B cell (primary cell): ENCODE data around the gene LRRC26. TPM values are rescaled to one million over a fixed set of nuclear protein-coding genes. Genes with fewer than 3 reads are reported as not detected.

ENCODE experiments used
- ATAC-seq: fragments of 200-7000 bp; cut with Tn5 transposase; one replicate; pipeline ENCODE4 v1.10.0; 2021; ENCODE audit warnings: low read depth, mild to moderate bottlenecking, moderate number of reproducible peaks, moderate library complexity
- CTCF ChIA-PET: fragments of 350-600 bp; sonication (Branson Sonifier 250); formaldehyde crosslinking; loops from one replicate; lab custom pipeline; 2021; ENCODE audit warnings: antibody characterized with exemption, inconsistent platforms; lab: Charles Lee
- POLR2A ChIA-PET: fragments of 350-600 bp; sonication (Branson Sonifier 250); formaldehyde crosslinking; loops from one replicate; lab custom pipeline; 2021; ENCODE audit warnings: antibody characterized with exemption; lab: Charles Lee
- DNase-seq: peaks from one replicate; pipeline ENCODE4 v3.0.0; 2013
- H2AFZ ChIP-seq: 2 replicates; pipeline ENCODE4 v1.6.1; 2012; ENCODE audit warnings: mild to moderate bottlenecking, low read depth, low read length; ENCODE audit not compliant: insufficient read depth, poor library complexity, severe bottlenecking
- H3K27ac ChIP-seq, 2 donors: 1 replicate in 1 of 2; 2 replicates in 1 of 2; pipeline ENCODE4 v1.5.1; 2012 to 2013; ENCODE audit warnings: low read length in 2 of 2, mild to moderate bottlenecking in 2 of 2, moderate library complexity in 1 of 2
- H3K27me3 ChIP-seq, 4 experiments: fragments of 200-600 bp in 1 of 4; sonication (generic) in 1 of 4; replicated peaks in 1 of 4; 1 replicate in 2 of 4; 2 replicates in 2 of 4; pipeline versions ENCODE4 v1.6.1 to v1.7.0; 2013 to 2016; ENCODE audit warnings: low read length in 3 of 4, mild to moderate bottlenecking in 2 of 4, mixed read lengths in 1 of 4, moderate library complexity in 1 of 4; ENCODE audit not compliant: insufficient read depth in 4 of 4, control insufficient read depth in 3 of 4; ENCODE audit errors: control extremely low read depth in 1 of 4
- H3K36me3 ChIP-seq, 2 experiments: replicated peaks in 1 of 2; 1 replicate in 1 of 2; 2 replicates in 1 of 2; pipeline versions ENCODE4 v1.6.1 to v1.7.1; 2013; ENCODE audit warnings: low read length in 1 of 2; ENCODE audit not compliant: insufficient read depth in 2 of 2, control insufficient read depth in 1 of 2; ENCODE audit errors: control extremely low read depth in 1 of 2, extremely low read depth in 1 of 2
- H3K4me1 ChIP-seq, 2 donors: fragments of 200-600 bp in 1 of 2; sonication (generic) in 1 of 2; 1 replicate in 1 of 2; 2 replicates in 1 of 2; pipeline versions ENCODE4 v1.5.1 to v1.6.1; 2013 to 2017; ENCODE audit warnings: low read length in 2 of 2; ENCODE audit not compliant: control insufficient read depth in 2 of 2, insufficient read depth in 2 of 2
- H3K4me2 ChIP-seq: replicated peaks from 2 replicates; pipeline ENCODE3; 2012; ENCODE audit warnings: mild to moderate bottlenecking, low read depth, low read length; ENCODE audit not compliant: poor library complexity, severe bottlenecking
- H3K4me3 ChIP-seq, 5 experiments: fragments of 200-600 bp in 1 of 5; sonication (generic) in 1 of 5; 1 replicate in 3 of 5; 2 replicates in 2 of 5; pipeline versions ENCODE4 v1.5.1 to v1.7.0; 2011 to 2016; ENCODE audit warnings: low read length in 4 of 5, mild to moderate bottlenecking in 4 of 5, low read depth in 2 of 5, control low read depth in 1 of 5, moderate library complexity in 1 of 5; ENCODE audit not compliant: insufficient read depth in 1 of 5; ENCODE audit errors: control extremely low read depth in 1 of 5, extremely low read depth in 1 of 5
- H3K79me2 ChIP-seq: fragments of 200-600 bp; sonication (generic); one replicate; pipeline ENCODE4 v1.6.0; 2016; ENCODE audit warnings: low read length; ENCODE audit not compliant: control insufficient read depth, insufficient read depth
- H3K9ac ChIP-seq: fragments of 200-600 bp; sonication (generic); 2 replicates; pipeline ENCODE4 v1.6.1; 2017; ENCODE audit warnings: mild to moderate bottlenecking, low read length, moderate library complexity
- H3K9me3 ChIP-seq, 3 donors: one replicate each; pipeline versions ENCODE4 v1.6.1 to v1.7.1; 2013; ENCODE audit warnings: low read length in 2 of 3; ENCODE audit not compliant: control insufficient read depth in 2 of 3, insufficient read depth in 1 of 3; ENCODE audit errors: control extremely low read depth in 1 of 3
- H4K20me1 ChIP-seq: 2 replicates; pipeline ENCODE4 v1.6.0; 2012; ENCODE audit warnings: mild to moderate bottlenecking, low read length; ENCODE audit not compliant: insufficient read depth, control insufficient read depth, poor library complexity, severe bottlenecking
- H3K27ac Mint-ChIP-seq: one replicate; pipeline ENCODE4 v1.8.0; 2021; ENCODE audit warnings: mixed read lengths
- H3K27me3 Mint-ChIP-seq: one replicate; pipeline ENCODE4 v1.8.0; 2021; ENCODE audit warnings: mixed read lengths
- H3K4me1 Mint-ChIP-seq: one replicate; pipeline ENCODE4 v1.8.0; 2021; ENCODE audit warnings: mixed read lengths
- H3K4me3 Mint-ChIP-seq: one replicate; pipeline ENCODE4 v1.8.0; 2021; ENCODE audit warnings: mixed read lengths
- H3K9me3 Mint-ChIP-seq: one replicate; pipeline ENCODE4 v1.8.0; 2022; ENCODE audit warnings: mixed read lengths; ENCODE audit not compliant: insufficient read depth
- EZH2 ChIP-seq: IDR thresholded peaks from 2 replicates; pipeline ENCODE4 v1.6.1; 2012; ENCODE audit warnings: borderline replicate concordance, low read depth, mild to moderate bottlenecking, moderate library complexity, low read length; ENCODE audit not compliant: insufficient read depth, poor library complexity, severe bottlenecking
- WGBS: methylation state at CpG from one replicate; pipeline ENCODE4 v1.1.5; 2013; ENCODE audit warnings: missing lambda C conversion rate; ENCODE audit not compliant: insufficient coverage; 5-methylcytosine and 5-hydroxymethylcytosine counted together
- intact Hi-C: fragments of 100-400 bp; cut with micrococcal nuclease; formaldehyde crosslinking; loops from one replicate; pipeline ENCODE4 v1.10.0; 2022
- polyA plus RNA-seq: library from polyadenylated mRNA; depleted of rRNA; stranded (reverse); fragments of >200 nt; gene quantifications from 2 replicates; pipeline ENCODE4 v1.2.3, GENCODE V29; 2012
- total RNA-seq, 2 donors: library from RNA; stranded (reverse); fragments of 120-200 nt in 1 of 2; gene quantifications; 1 replicate in 1 of 2; 2 replicates in 1 of 2; pipeline versions ENCODE4 v1.2.3 to v1.2.4, GENCODE V29; 2013 to 2022
- TF ChIP-seq, protein P1 (sequence below): fragments of 200-600 bp; IDR thresholded peaks from one replicate; pipeline ENCODE4 v1.8.0; 2022; ENCODE audit warnings: antibody characterized with exemption, mild to moderate bottlenecking

The LRRC26 gene
- total and polyA plus RNA-seq, 2 donors (not counting 1 experiment from before 2014, with no cell fraction given), result not detected

DNA sequence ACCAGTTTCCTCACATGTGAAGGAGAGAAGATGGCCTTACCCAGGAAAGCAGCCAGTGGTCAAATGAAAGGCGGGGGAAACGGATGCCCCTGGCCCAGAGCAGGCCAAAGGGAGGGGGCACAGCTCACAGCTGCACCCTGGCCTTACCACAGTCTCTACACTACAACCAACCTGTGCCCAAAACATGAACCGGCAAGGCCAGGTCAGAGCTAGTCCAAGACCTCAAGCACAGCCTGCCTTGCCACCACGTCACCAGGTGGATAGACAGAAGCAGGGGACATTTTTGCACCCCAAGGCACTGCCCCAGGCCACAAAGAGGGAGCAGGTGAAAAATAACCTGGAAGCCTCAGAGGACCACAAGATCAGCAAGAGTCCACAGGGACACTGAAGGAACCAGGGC is 26.4 kb downstream of the LRRC26 start:
- CTCF ChIA-PET, result no interaction called here

More for the DNA sequence above, 26.4 kb downstream of the LRRC26 start:
- H3K27me3 ChIP-seq, result peaks cover 0 to 64% (median 21%) of the 10 kb centered on the region in 4 experiments
- intact Hi-C loops, result no loop called here
- Mint-ChIP-seq H3K27me3 (peaks cover 41% of the 10 kb centered on the region), H3K27ac (no peak overlapping the region), H3K4me3 (no peak overlapping the region), H3K9me3 (no peaks in the 10 kb centered on the region), H3K4me1 (no peaks in the 10 kb centered on the region)
- no peak overlapping the region for H2AFZ ChIP-seq
- no peak for TF ChIP-seq EZH2
- TF ChIP-seq, protein P1, sequence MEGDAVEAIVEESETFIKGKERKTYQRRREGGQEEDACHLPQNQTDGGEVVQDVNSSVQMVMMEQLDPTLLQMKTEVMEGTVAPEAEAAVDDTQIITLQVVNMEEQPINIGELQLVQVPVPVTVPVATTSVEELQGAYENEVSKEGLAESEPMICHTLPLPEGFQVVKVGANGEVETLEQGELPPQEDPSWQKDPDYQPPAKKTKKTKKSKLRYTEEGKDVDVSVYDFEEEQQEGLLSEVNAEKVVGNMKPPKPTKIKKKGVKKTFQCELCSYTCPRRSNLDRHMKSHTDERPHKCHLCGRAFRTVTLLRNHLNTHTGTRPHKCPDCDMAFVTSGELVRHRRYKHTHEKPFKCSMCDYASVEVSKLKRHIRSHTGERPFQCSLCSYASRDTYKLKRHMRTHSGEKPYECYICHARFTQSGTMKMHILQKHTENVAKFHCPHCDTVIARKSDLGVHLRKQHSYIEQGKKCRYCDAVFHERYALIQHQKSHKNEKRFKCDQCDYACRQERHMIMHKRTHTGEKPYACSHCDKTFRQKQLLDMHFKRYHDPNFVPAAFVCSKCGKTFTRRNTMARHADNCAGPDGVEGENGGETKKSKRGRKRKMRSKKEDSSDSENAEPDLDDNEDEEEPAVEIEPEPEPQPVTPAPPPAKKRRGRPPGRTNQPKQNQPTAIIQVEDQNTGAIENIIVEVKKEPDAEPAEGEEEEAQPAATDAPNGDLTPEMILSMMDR, result no peak
- no peak overlapping the region for H3K27ac ChIP-seq
- no peak overlapping the region for H3K4me2 ChIP-seq
- H3K79me2 ChIP-seq, result no peaks in the 10 kb centered on the region
- H3K36me3 ChIP-seq, result no peaks in the 10 kb centered on the region
- no peaks in the 10 kb centered on the region for H4K20me1 ChIP-seq
- no peak for ATAC-seq
- DNase-seq, result no peak
- peaks cover 0 to 25% (median 0%) of the 10 kb centered on the region in 3 donors for H3K9me3 ChIP-seq
- POLR2A ChIA-PET, result no interaction called here
- 46% methylated on average over 4 of the region's 4 CpGs for WGBS
- peaks cover 3 to 6% of the 10 kb centered on the region in 2 donors for H3K4me1 ChIP-seq
- H3K9ac ChIP-seq, result no peak overlapping the region
- H3K4me3 ChIP-seq, result no peak overlapping the region
